Caco-2 (cell line): ENCODE data around the gene GNG10. TPM values are rescaled to one million over a fixed set of nuclear protein-coding genes. Genes with fewer than 3 reads are reported as not detected.

ENCODE experiments used
- BruUV-seq: library from RNA; stranded (reverse); fragments of 400-500 nt; replicated peaks from 2 replicates; lab custom pipeline; 2021; lab: Mats Ljungman, UMichigan
- CTCF ChIA-PET: fragments of 300-600 bp; sonication (Branson Sonifier 250); formaldehyde crosslinking; loops from one replicate; lab custom pipeline; 2022; ENCODE audit warnings: antibody characterized with exemption; lab: Charles Lee
- POLR2A ChIA-PET: fragments of 300-600 bp; sonication (Branson Sonifier 250); formaldehyde crosslinking; loops from one replicate; lab custom pipeline; 2022; ENCODE audit warnings: antibody characterized with exemption; lab: Charles Lee
- DNase-seq, 2 experiments: peaks; one replicate each; pipeline versions ENCODE4 v3.0.0 to v3.0.0-alpha.2; 2020 to 2022
- H3K27me3 ChIP-seq: replicated peaks from 2 replicates; pipeline ENCODE4 v1.6.0; 2011; ENCODE audit warnings: low read length; ENCODE audit not compliant: control insufficient read depth, insufficient read depth
- H3K36me3 ChIP-seq: 2 replicates; pipeline ENCODE4 v1.5.1; 2011; ENCODE audit warnings: low read length; ENCODE audit not compliant: control insufficient read depth, insufficient read depth
- H3K4me1 ChIP-seq: fragments of 250-450 bp; sonication (Bioruptor Pico); 2 replicates; pipeline ENCODE4 v1.5.1; 2020; ENCODE audit warnings: mild to moderate bottlenecking
- H3K4me3 ChIP-seq: 2 replicates; pipeline ENCODE4 v1.5.1; 2011; ENCODE audit warnings: low read depth, mild to moderate bottlenecking, control low read depth, low read length
- H3K9me3 ChIP-seq: fragments of 250-450 bp; sonication (Bioruptor Pico); 2 replicates; pipeline ENCODE4 v1.5.1; 2020; ENCODE audit warnings: mild to moderate bottlenecking, moderate library complexity
- H3K27ac Mint-ChIP-seq: one replicate; pipeline ENCODE4 v1.8.0; 2022; ENCODE audit warnings: mixed read lengths; ENCODE audit not compliant: unreplicated experiment
- H3K27me3 Mint-ChIP-seq: one replicate; pipeline ENCODE4 v1.8.0; 2022; ENCODE audit warnings: mixed read lengths; ENCODE audit not compliant: insufficient read depth, unreplicated experiment
- H3K36me3 Mint-ChIP-seq: one replicate; pipeline ENCODE4 v1.8.0; 2022; ENCODE audit warnings: mild to moderate bottlenecking, mixed read lengths; ENCODE audit not compliant: insufficient read depth, unreplicated experiment
- H3K4me1 Mint-ChIP-seq: one replicate; pipeline ENCODE4 v1.8.0; 2022; ENCODE audit warnings: low read depth, mixed read lengths; ENCODE audit not compliant: unreplicated experiment
- H3K4me3 Mint-ChIP-seq: one replicate; pipeline ENCODE4 v1.8.0; 2022; ENCODE audit warnings: mild to moderate bottlenecking, moderate library complexity, mixed read lengths; ENCODE audit not compliant: unreplicated experiment
- H3K9me3 Mint-ChIP-seq: one replicate; pipeline ENCODE4 v1.8.0; 2022; ENCODE audit warnings: mixed read lengths; ENCODE audit not compliant: unreplicated experiment
- intact Hi-C: fragments of 100-400 bp; cut with micrococcal nuclease; formaldehyde crosslinking; loops from one replicate; pipeline ENCODE4 v1.10.0; 2022; ENCODE audit not compliant: unreplicated experiment
- total RNA-seq: library from RNA; stranded (reverse); gene quantifications from 2 replicates; pipeline ENCODE4 v1.2.3, GENCODE V29; 2022
- TF ChIP-seq, protein P1 (sequence below), 2 experiments: fragments of 200-600 bp in 1 of 2; IDR thresholded peaks; 1 replicate in 1 of 2; 2 replicates in 1 of 2; pipeline versions ENCODE4 v1.5.1 to v1.8.0; 2011 to 2022; ENCODE audit warnings: antibody characterized with exemption in 1 of 2, control low read depth in 1 of 2, inconsistent platforms in 1 of 2, low read depth in 1 of 2, low read length in 1 of 2, mild to moderate bottlenecking in 1 of 2, moderate library complexity in 1 of 2; ENCODE audit not compliant: insufficient read depth in 1 of 2, severe bottlenecking in 1 of 2, unreplicated experiment in 1 of 2

GNG10 gene
- total RNA-seq, 1 experiment from 2014 or later = 54.0 TPM

GRCh38 chr9:111662576-111663300 is 1.3 kb downstream of the GNG10 start:
- Histone ChIP-seq H3K36me3 (no peaks in the 10 kb centered on the region), H3K4me1 (peaks cover 19% of the 10 kb centered on the region), H3K27me3 (no peaks in the 10 kb centered on the region), H3K4me3 (peak overlapping the region; percentile 90), H3K9me3 (no peaks in the 10 kb centered on the region)
- TSS peak; percentile 49 for BruUV-seq
- no peak for DNase-seq
- TF ChIP-seq, protein P1, sequence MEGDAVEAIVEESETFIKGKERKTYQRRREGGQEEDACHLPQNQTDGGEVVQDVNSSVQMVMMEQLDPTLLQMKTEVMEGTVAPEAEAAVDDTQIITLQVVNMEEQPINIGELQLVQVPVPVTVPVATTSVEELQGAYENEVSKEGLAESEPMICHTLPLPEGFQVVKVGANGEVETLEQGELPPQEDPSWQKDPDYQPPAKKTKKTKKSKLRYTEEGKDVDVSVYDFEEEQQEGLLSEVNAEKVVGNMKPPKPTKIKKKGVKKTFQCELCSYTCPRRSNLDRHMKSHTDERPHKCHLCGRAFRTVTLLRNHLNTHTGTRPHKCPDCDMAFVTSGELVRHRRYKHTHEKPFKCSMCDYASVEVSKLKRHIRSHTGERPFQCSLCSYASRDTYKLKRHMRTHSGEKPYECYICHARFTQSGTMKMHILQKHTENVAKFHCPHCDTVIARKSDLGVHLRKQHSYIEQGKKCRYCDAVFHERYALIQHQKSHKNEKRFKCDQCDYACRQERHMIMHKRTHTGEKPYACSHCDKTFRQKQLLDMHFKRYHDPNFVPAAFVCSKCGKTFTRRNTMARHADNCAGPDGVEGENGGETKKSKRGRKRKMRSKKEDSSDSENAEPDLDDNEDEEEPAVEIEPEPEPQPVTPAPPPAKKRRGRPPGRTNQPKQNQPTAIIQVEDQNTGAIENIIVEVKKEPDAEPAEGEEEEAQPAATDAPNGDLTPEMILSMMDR (IDR thresholded peaks at IDR 0.05; ENCODE audit: insufficient read depth in 1 of 2, low read depth in 1 of 2, low read length in 1 of 2, severe bottlenecking in 1 of 2, unreplicated experiment in 1 of 2) = no peak
- Mint-ChIP-seq H3K9me3 (no peaks in the 10 kb centered on the region), H3K27ac (peak overlapping the region; percentile 83), H3K4me1 (peaks cover 25% of the 10 kb centered on the region), H3K36me3 (peaks cover 33% of the 10 kb centered on the region), H3K4me3 (peak overlapping the region; percentile 69), H3K27me3 (no peaks in the 10 kb centered on the region)
- ChIA-PET CTCF (interaction anchor here (1.1 kb wide), 1 partner anchor 63 kb away, joined by 3 read pairs; the partner anchor contains the start of gene PTGR1), POLR2A (interaction anchor here (1.2 to 2.2 kb wide), 2 partner anchors 18 to 32 kb away, joined by 3 to 9 read pairs; partner anchors contain the start of gene DNAJC25)
- intact Hi-C loops = loop anchor here (1.0 to 2.0 kb wide), 4 partner anchors 18 to 64 kb away; partner anchors contain the start of genes DNAJC25 and PTGR1

GRCh38 chr9:111663301-111663823 is 2.0 kb downstream of the GNG10 start:
- intact Hi-C loops = loop anchor here (1.0 to 2.0 kb wide), 4 partner anchors 19 to 65 kb away; partner anchors contain the start of genes DNAJC25 and PTGR1

More at GRCh38 chr9:111663301-111663823, 2.0 kb downstream of the GNG10 start:
- no peaks in the 10 kb centered on the region for H3K27me3 Mint-ChIP-seq
- peaks cover 28% of the 10 kb centered on the region for H3K36me3 Mint-ChIP-seq
- CTCF ChIA-PET = interaction anchor here (1.1 kb wide), 1 partner anchor 64 kb away, joined by 3 read pairs; the partner anchor contains the start of gene PTGR1
- BruUV-seq = no TSS peak
- POLR2A ChIA-PET = interaction anchor here (1.2 to 2.2 kb wide), 2 partner anchors 19 to 32 kb away, joined by 3 to 9 read pairs; partner anchors contain the start of gene DNAJC25
- Histone ChIP-seq H3K27me3 (no peaks in the 10 kb centered on the region), H3K36me3 (no peaks in the 10 kb centered on the region), H3K4me1 (peaks cover 19% of the 10 kb centered on the region), H3K9me3 (no peaks in the 10 kb centered on the region), H3K4me3 (no peak overlapping the region)
- H3K4me1 Mint-ChIP-seq = peaks cover 25% of the 10 kb centered on the region
- no peaks in the 10 kb centered on the region for H3K9me3 Mint-ChIP-seq
- TF ChIP-seq, protein P1 (IDR thresholded peaks at IDR 0.05; ENCODE audit: insufficient read depth in 1 of 2, low read depth in 1 of 2, low read length in 1 of 2, severe bottlenecking in 1 of 2, unreplicated experiment in 1 of 2) = no peak
- peak overlapping the region; percentile 69 for H3K4me3 Mint-ChIP-seq
- peak; percentile 88 to 94 for DNase-seq
- H3K27ac Mint-ChIP-seq = peak overlapping the region; percentile 83
